Left ventricle myocardium inferior (tissue), 1 donor: ENCODE results near the gene TBC1D22B. TPM values are rescaled to one million over a fixed set of nuclear protein-coding genes. Genes with fewer than 3 reads are reported as not detected.

Experiments
- DNase-seq: peaks from one replicate; pipeline ENCODE4 v3.0.0-alpha.2; 2020
- H3K27ac ChIP-seq: fragments of 200-600 bp; replicated peaks from 2 replicates; pipeline ENCODE4 v1.8.0; 2021
- H3K27me3 ChIP-seq: fragments of 200-600 bp; 2 replicates; pipeline ENCODE4 v1.8.0; 2021; ENCODE audit warnings: low read depth
- H3K36me3 ChIP-seq: fragments of 200-600 bp; 2 replicates; pipeline ENCODE4 v1.8.0; 2021
- H3K4me1 ChIP-seq: fragments of 200-600 bp; 2 replicates; pipeline ENCODE4 v1.8.0; 2021
- H3K4me3 ChIP-seq: fragments of 200-600 bp; 2 replicates; pipeline ENCODE4 v1.8.0; 2021; ENCODE audit warnings: mild to moderate bottlenecking, moderate library complexity
- H3K9me3 ChIP-seq: fragments of 200-600 bp; replicated peaks from 2 replicates; pipeline ENCODE4 v1.8.0; 2021
- intact Hi-C: fragments of 100-400 bp; cut with micrococcal nuclease; formaldehyde crosslinking; loops from one replicate; pipeline ENCODE4 v1.11.0; 2022
- total RNA-seq: library from RNA; stranded (reverse); fragmentation: NEBNext Ultra II Directional; extraction: Animal tissue kit (Norgen Biotek cat#: 25700); gene quantifications from one replicate; pipeline ENCODE4 v1.2.1, GENCODE V29; 2021
- TF ChIP-seq, protein P1 (sequence below): fragments of 200-600 bp; IDR thresholded peaks from 2 replicates; pipeline ENCODE4 v1.8.0; 2021; ENCODE audit warnings: antibody characterized with exemption, mild to moderate bottlenecking, borderline replicate concordance
- donor health status: DM: no; HTN: yes; CAD: no; lungs with severe emphysema.

Gene TBC1D22B
- total RNA-seq, 1 donor from 2014 or later, result 6.1 TPM

DNA sequence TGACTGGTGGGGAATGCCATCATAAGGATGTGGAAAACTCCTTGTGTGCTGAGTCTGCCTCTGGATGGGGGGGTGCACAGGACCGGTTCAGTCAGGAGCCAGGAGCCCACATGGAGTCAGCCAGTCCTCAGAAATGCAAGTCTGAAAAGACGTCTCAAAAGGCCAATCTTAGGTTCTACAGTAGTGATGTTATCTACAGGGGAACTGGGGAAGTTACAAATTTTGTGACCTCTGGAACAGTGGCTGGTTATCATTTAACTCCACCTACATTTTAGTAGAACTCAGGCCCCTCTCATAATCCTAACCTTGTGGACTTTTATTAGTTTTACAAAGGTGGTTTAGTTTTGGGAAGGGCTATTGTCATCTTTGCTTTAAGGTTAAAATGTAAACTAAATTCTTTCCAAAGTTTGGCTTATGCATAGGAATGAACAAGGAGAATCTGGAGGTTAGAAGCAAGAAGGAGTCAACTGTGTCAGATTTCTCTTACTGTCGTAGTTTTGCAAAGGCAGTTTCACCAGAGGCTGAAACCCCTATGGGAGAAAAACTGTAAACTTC, 13.7 kb upstream of the TBC1D22B start:
- Histone ChIP-seq H3K4me1 (peaks cover 68% of the 10 kb centered on the region), H3K27me3 (no peaks in the 10 kb centered on the region), H3K4me3 (no peak overlapping the region), H3K27ac (peak overlapping the region; percentile 81), H3K36me3 (no peaks in the 10 kb centered on the region), H3K9me3 (no peaks in the 10 kb centered on the region)
- intact Hi-C loops, result no loop called here
- no peak for DNase-seq
- TF ChIP-seq, protein P1, sequence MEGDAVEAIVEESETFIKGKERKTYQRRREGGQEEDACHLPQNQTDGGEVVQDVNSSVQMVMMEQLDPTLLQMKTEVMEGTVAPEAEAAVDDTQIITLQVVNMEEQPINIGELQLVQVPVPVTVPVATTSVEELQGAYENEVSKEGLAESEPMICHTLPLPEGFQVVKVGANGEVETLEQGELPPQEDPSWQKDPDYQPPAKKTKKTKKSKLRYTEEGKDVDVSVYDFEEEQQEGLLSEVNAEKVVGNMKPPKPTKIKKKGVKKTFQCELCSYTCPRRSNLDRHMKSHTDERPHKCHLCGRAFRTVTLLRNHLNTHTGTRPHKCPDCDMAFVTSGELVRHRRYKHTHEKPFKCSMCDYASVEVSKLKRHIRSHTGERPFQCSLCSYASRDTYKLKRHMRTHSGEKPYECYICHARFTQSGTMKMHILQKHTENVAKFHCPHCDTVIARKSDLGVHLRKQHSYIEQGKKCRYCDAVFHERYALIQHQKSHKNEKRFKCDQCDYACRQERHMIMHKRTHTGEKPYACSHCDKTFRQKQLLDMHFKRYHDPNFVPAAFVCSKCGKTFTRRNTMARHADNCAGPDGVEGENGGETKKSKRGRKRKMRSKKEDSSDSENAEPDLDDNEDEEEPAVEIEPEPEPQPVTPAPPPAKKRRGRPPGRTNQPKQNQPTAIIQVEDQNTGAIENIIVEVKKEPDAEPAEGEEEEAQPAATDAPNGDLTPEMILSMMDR, result no peak

DNA sequence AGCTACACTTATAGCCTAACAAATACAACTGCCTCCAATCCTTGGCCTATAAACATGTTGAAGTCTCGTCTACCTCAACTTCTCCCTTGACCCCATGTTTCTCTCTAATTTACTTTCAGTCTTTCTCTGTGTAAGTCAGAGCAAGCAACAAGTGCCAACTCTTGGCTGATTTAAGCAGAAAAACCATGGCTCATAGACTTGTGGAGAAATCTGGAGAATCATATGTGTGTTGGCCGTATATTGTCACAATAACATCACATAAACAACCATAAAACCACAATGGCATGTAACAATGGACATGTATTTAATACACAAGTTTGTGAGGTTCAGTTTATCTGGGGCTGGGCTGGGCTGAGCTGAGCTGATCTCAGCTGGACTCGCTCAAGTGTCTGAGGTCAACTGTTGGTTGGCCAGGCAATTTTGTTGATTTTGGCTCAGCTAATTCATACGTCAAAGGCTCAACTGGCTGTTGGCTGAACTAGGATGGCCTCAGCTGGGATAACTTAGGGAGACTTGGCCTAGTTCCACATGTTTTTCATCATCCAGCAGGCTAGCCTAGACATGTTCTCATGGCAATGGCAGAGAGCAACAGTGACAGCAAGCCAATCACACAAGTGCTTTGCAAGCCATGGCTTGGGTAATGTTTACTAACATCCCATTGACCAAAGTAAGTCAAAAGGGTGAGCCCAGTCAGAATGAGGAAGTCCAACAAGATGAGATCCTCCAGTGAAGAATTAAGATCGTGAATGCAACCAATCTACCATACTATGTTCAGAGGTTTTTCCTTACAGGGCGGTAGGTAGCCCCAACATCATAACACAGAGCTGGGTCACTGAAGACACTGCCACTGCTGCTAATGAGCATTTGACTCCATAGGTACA, 12.9 kb upstream of the TBC1D22B start:
- Histone ChIP-seq H3K4me3 (no peak overlapping the region), H3K27ac (peak overlapping the region; percentile 81), H3K9me3 (no peaks in the 10 kb centered on the region), H3K27me3 (no peaks in the 10 kb centered on the region), H3K4me1 (peaks cover 62% of the 10 kb centered on the region), H3K36me3 (no peaks in the 10 kb centered on the region)
- intact Hi-C loops, result no loop called here
- TF ChIP-seq, protein P1, result no peak
- DNase-seq, result peak; percentile 72

DNA sequence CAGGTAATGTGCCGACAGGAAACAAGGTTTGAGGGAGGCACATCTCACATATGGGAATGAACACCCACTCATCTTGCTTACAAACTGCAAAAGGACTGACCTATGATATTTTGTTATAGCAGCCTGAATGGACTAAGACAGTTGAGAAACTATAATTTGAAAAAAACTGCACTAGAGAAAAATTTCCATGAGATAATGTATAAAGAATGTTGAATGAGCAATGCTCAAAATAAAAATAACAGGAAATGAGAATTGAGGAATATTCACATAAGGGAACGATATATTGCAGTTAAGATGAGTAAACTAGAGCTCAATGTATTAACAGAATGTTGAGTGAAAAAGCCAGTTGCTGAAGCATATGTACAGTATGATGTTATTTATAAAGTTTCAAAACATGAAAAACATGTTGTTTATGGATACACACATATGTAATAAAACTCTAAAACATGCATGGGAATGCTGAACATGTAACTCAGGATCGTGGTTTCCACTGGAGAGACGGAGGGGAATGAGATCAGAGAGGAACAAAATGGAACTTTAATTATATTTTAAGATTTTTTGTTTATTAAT, 6.3 kb upstream of the TBC1D22B start:
- H3K27ac ChIP-seq, result no peak overlapping the region

DNA sequence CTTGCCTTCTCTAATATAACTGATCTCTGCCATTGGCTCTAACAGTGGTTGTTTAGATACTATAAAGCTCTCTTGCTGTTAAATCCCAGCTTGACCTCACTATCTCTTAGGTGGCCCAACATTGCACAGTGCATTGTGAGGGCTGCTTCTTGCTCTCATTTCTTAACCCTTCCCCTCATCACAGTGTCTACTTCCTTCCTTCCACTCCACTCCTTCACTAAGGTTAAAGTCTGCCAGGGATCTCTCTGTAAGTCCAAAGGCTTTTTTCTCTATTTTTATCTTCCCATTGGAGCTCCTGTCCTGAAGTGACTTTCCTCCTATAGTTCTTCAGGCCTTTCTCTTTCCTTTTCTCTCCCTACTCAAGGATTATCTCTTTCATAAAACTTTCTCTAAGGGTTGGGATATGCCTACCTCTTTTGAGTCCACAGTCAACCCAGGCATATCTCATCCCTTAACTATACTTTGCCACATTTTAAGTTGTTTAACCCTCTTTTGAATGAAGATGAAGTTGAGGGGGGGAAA, 4.0 kb upstream of the TBC1D22B start:
- Histone ChIP-seq H3K4me1 (peaks cover 17% of the 10 kb centered on the region), H3K27me3 (no peaks in the 10 kb centered on the region), H3K27ac (no peak overlapping the region), H3K36me3 (no peaks in the 10 kb centered on the region), H3K4me3 (no peak overlapping the region), H3K9me3 (no peaks in the 10 kb centered on the region)
- intact Hi-C loops, result no loop called here
- TF ChIP-seq, protein P1, result no peak
- no peak for DNase-seq

More for the DNA sequence above, 6.3 kb upstream of the TBC1D22B start:
- Histone ChIP-seq H3K27me3 (no peaks in the 10 kb centered on the region), H3K4me3 (no peak overlapping the region), H3K4me1 (no peaks in the 10 kb centered on the region), H3K36me3 (no peaks in the 10 kb centered on the region), H3K9me3 (no peaks in the 10 kb centered on the region)
- intact Hi-C loops, result no loop called here
- TF ChIP-seq, protein P1, result no peak
- no peak for DNase-seq

DNA sequence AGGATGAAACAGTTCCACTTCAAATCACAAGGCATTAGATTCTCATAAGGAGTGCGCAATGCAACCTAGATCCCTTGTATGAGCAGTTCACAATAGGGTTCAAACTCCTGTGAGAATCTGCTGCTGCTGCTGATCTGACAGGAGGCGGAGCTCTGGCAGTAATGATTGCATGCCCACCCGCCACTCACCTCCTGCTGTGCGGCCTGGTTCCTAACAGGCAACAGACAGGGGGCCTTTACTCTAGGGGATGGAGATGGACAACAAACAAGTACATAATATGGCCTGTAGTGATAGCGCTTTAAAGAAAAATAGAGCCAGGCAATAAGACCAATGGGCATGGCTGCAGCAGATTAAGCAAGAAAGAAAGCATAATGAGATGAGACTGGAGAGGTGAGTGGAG, 2.7 kb upstream of the TBC1D22B start:
- no peaks in the 10 kb centered on the region for H3K27me3 ChIP-seq
- H3K9me3 ChIP-seq, result no peaks in the 10 kb centered on the region
- no peak overlapping the region for H3K27ac ChIP-seq
- intact Hi-C loops, result no loop called here
- peaks cover 30% of the 10 kb centered on the region for H3K4me1 ChIP-seq
- H3K4me3 ChIP-seq, result no peak overlapping the region
- no peak for DNase-seq
- H3K36me3 ChIP-seq, result no peaks in the 10 kb centered on the region
- TF ChIP-seq, protein P1, result no peak
